Fibroblast of skin of left biceps (primary cell): Measurements from ENCODE around the gene MARCHF3.
"Not testable (repeated sequence)": the region's sequence is repeated elsewhere in the genome, so short reads cannot be mapped to it uniquely, and the experiment has no call there.

Experiments
- DNase-seq, 2 experiments: peaks; one replicate each; pipeline ENCODE4 v3.0.0-alpha.2; 2013; ENCODE audit warnings: low read depth in 2 of 2

Gene MARCHF3

GRCh38 chr5:127046343-127047072, 16.1 kb upstream of the MARCHF3 start:
- no peak for DNase-seq

- no peak for DNase-seq
Observed at GRCh38 chr5:127042593-127042992, 12.2 kb upstream of the MARCHF3 start.

- DNase-seq = no peak
Observed at GRCh38 chr5:127041571-127041970, 11.2 kb upstream of the MARCHF3 start.

- DNase-seq = no peak
Observed at GRCh38 chr5:127040796-127041520, 10.6 kb upstream of the MARCHF3 start.

GRCh38 chr5:127038550-127038949, 8.2 kb upstream of the MARCHF3 start:
- no peak for DNase-seq

- DNase-seq = no peak
Observed at GRCh38 chr5:127031863-127032232, 1.5 kb upstream of the MARCHF3 start.

GRCh38 chr5:127031147-127031862, 947 bp upstream of the MARCHF3 start:
- DNase-seq = no peak

GRCh38 chr5:127029581-127030258, 638 bp downstream of the MARCHF3 start:
- DNase-seq = no peak

- no peak for DNase-seq
Observed at GRCh38 chr5:127028822-127029457, 1.4 kb downstream of the MARCHF3 start.

- DNase-seq = no peak
Observed at GRCh38 chr5:127027539-127027938, 2.8 kb downstream of the MARCHF3 start.

- DNase-seq = no peak
Observed at GRCh38 chr5:127026166-127026565, 4.2 kb downstream of the MARCHF3 start.

GRCh38 chr5:127025467-127025866, 4.9 kb downstream of the MARCHF3 start:
- DNase-seq = no peak

- no peak for DNase-seq
Observed at GRCh38 chr5:127024821-127025220, 5.5 kb downstream of the MARCHF3 start.

- not testable (repeated sequence) for DNase-seq
Observed at GRCh38 chr5:127023552-127024191, 6.7 kb downstream of the MARCHF3 start.

- no peak for DNase-seq
Observed at GRCh38 chr5:127022846-127023245, 7.5 kb downstream of the MARCHF3 start.

GRCh38 chr5:127019928-127020327, 10.4 kb downstream of the MARCHF3 start:
- DNase-seq = no peak

GRCh38 chr5:127016722-127017121, 13.6 kb downstream of the MARCHF3 start:
- not testable (repeated sequence) for DNase-seq

- DNase-seq = no peak
Observed at GRCh38 chr5:127015716-127016115, 14.6 kb downstream of the MARCHF3 start.

- no peak for DNase-seq
Observed at GRCh38 chr5:127014573-127014972, 15.8 kb downstream of the MARCHF3 start.

- DNase-seq = no peak
Observed at GRCh38 chr5:127013407-127013806, 17.0 kb downstream of the MARCHF3 start.

- peak; percentile 56 to 64 for DNase-seq
Observed at GRCh38 chr5:127012916-127013315, 17.4 kb downstream of the MARCHF3 start.
